Measurements from ENCODE around the gene WTAP.
"Not testable (repeated sequence)": the region's sequence is repeated elsewhere in the genome, so short reads cannot be mapped to it uniquely, and the experiment has no call there.

Gene WTAP

DNA sequence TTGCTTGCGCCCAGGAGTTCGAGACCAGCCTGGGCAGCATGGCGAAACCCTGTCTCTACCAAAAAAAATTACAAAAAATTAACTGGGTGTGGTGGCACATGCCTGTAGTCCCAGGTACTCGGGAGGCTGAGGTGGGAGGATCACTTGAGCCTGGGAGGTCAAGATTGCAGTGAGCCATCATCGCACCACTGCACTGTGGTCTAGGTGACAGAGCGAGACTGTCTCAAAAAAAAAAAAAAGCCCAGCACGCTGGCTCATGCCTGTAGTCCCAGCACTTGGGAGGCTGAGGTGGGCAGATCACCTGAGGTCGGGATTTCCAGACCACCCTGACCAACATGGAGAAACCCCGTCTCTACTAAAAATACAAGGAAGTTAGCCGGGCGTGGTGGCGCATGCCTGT, 6.1 kb downstream of the WTAP start:
- Histone ChIP-seq H3K4me1 (ENCODE audit: control insufficient read depth, insufficient read depth, low read length) (peaks cover 13% of the 10 kb centered on the region), H3K36me3 (ENCODE audit: insufficient read depth, low read length) (peaks cover 19% of the 10 kb centered on the region)
- not testable (repeated sequence) for H3K4me2 ChIP-seq (ENCODE audit: low read length); H3K9me3 ChIP-seq (replicated peaks; ENCODE audit: low read length); H3K4me3 ChIP-seq (ENCODE audit: low read length); H3K9ac ChIP-seq (ENCODE audit: low read depth, low read length); H3K27me3 ChIP-seq (ENCODE audit: control insufficient read depth, insufficient read depth, low read length)

DNA sequence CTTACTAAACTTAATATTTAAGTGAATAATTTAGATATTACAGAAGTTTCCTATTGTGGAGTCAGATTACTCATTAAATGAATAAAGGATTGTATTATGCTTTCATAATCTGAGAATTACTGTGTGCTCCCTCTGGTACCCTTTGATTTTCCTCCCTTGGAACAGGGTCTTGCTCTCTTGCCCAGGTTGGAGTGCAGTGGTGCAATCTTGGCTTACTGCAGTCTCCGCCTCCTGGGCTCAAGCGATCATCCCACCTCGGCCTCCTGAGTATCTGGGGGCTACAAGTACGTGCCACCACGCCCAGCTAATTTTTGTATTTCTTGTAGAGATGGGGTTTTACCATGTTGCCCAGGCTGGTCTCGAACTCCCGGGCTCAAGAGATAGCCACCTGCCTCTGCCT, 9.6 kb downstream of the WTAP start:
- H3K4me3 ChIP-seq (ENCODE audit: low read length) = no peak overlapping the region
- H3K9ac ChIP-seq (ENCODE audit: low read depth, low read length) = no peak overlapping the region
- no peaks in the 10 kb centered on the region for H3K27me3 ChIP-seq (ENCODE audit: control insufficient read depth, insufficient read depth, low read length)
- H3K36me3 ChIP-seq (ENCODE audit: insufficient read depth, low read length) = peaks cover 50% of the 10 kb centered on the region
- no peak overlapping the region for H3K4me2 ChIP-seq (ENCODE audit: low read length)
- H3K9me3 ChIP-seq (replicated peaks; ENCODE audit: low read length) = no peaks in the 10 kb centered on the region
- H3K4me1 ChIP-seq (ENCODE audit: control insufficient read depth, insufficient read depth, low read length) = no peaks in the 10 kb centered on the region

DNA sequence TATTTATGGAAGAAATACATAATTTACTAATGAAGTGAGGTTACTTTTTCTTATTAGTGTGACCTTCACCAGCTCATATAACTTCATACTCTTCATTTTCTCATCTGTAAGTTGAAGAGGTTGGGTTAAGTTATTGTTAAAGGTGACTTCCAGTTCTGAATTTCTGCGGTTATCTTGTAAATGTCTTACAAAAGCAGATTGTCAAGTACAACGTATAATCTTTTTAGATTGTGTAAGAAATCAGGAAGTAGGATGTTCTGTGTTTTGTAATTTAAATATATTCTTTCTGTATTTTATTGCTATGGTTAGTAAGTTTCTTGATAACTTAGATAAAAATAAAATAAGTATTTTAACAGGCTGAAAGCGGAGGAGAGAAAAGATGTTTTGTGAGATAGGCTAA, 12.0 kb downstream of the WTAP start:
- Histone ChIP-seq H3K4me3 (ENCODE audit: low read length) (no peak overlapping the region), H3K36me3 (ENCODE audit: insufficient read depth, low read length) (peaks cover 70% of the 10 kb centered on the region), H3K4me1 (ENCODE audit: control insufficient read depth, insufficient read depth, low read length) (no peaks in the 10 kb centered on the region), H3K9ac (ENCODE audit: low read depth, low read length) (no peak overlapping the region), H3K4me2 (ENCODE audit: low read length) (no peak overlapping the region), H3K9me3 (replicated peaks; ENCODE audit: low read length) (no peaks in the 10 kb centered on the region), H3K27me3 (ENCODE audit: control insufficient read depth, insufficient read depth, low read length) (no peaks in the 10 kb centered on the region)

DNA sequence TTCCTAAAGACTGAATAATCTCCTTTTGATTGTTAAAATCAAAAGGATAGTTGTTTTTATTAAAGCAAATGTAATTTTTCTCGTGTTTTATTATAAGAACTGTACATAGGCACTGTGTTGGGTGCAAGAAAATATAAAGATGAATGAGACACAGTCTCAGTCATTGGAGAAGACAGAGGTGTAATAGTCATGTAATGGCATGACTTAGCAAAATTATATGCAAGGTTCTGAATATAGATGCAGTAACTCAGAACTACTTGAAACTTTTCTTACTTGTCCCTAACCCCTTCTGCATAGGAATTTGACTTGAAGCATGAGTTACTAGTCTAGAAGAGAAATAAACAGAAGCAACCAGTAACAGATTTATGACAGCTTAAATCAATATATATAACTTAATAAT, 14.9 kb downstream of the WTAP start:
- Histone ChIP-seq H3K4me2 (ENCODE audit: low read length) (no peak overlapping the region), H3K9me3 (replicated peaks; ENCODE audit: low read length) (no peaks in the 10 kb centered on the region), H3K36me3 (ENCODE audit: insufficient read depth, low read length) (peaks cover 94% of the 10 kb centered on the region), H3K4me1 (ENCODE audit: control insufficient read depth, insufficient read depth, low read length) (no peaks in the 10 kb centered on the region), H3K9ac (ENCODE audit: low read depth, low read length) (no peak overlapping the region), H3K27me3 (ENCODE audit: control insufficient read depth, insufficient read depth, low read length) (no peaks in the 10 kb centered on the region), H3K4me3 (ENCODE audit: low read length) (no peak overlapping the region)

DNA sequence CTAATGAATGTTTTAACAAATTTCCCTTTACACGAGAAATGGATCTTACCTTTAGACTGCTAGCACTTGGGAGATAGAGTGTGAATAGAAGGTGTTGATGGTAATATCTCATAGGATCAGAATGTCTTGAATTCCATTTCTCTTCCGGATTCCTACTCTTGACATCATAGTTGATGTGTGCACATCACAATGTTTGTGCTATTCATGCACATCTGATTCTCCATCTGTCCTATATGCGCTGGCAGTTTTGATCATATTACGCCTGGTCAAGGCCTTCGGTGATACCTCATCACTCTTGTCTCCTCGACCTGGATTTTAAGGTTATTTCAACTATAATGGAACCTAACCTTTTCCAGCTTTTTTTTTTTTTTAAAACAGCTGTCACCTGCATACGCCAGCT, 17.8 kb downstream of the WTAP start:
- Histone ChIP-seq H3K4me1 (ENCODE audit: control insufficient read depth, insufficient read depth, low read length) (no peaks in the 10 kb centered on the region), H3K27me3 (ENCODE audit: control insufficient read depth, insufficient read depth, low read length) (no peaks in the 10 kb centered on the region), H3K4me3 (ENCODE audit: low read length) (no peak overlapping the region), H3K9me3 (replicated peaks; ENCODE audit: low read length) (no peaks in the 10 kb centered on the region), H3K9ac (ENCODE audit: low read depth, low read length) (no peak overlapping the region), H3K36me3 (ENCODE audit: insufficient read depth, low read length) (peaks cover 88% of the 10 kb centered on the region), H3K4me2 (ENCODE audit: low read length) (no peak overlapping the region)

DNA sequence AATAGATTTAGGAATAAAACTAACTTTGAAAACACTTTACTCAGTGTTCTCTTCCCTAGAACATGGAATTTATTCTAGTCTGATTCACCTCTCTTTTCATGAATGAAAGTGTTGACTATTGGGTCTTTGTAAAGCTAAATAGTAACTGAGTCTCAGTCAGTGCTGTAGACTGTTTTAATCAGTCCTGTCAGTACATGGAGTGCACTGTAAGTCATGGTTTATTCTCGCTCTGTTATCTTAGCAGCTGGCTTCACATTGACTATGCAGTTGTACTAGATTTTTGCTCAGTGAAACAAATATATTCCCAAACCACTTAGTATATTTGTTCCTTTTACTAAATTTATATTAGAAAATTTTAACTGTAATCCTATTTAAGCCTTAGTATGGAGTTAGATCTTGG, 19.5 kb downstream of the WTAP start:
- H3K36me3 ChIP-seq (ENCODE audit: insufficient read depth, low read length) = peaks cover 91% of the 10 kb centered on the region
- no peaks in the 10 kb centered on the region for H3K27me3 ChIP-seq (ENCODE audit: control insufficient read depth, insufficient read depth, low read length)

DNA sequence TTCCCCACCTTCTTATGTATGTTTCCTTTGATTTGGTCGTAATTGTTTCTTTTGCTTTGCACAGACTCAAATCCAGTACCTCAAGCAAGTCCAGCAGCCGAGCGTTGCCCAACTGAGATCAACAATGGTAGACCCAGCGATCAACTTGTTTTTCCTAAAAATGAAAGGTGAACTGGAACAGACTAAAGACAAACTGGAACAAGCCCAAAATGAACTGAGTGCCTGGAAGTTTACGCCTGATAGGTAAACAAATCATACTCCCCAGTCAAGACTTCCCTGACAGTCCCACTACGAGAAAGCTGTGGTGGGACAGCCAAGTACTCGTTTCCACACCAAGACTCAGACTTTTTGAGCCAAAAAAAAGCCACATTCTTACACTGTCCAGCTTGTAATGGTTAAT, 20.8 kb downstream of the WTAP start:
- not testable (repeated sequence) for H3K4me1 ChIP-seq (ENCODE audit: control insufficient read depth, insufficient read depth, low read length); H3K27me3 ChIP-seq (ENCODE audit: control insufficient read depth, insufficient read depth, low read length); H3K9ac ChIP-seq (ENCODE audit: low read depth, low read length); H3K9me3 ChIP-seq (replicated peaks; ENCODE audit: low read length); H3K4me3 ChIP-seq (ENCODE audit: low read length); H3K4me2 ChIP-seq (ENCODE audit: low read length)
- peaks cover 93% of the 10 kb centered on the region for H3K36me3 ChIP-seq (ENCODE audit: insufficient read depth, low read length)

More for the DNA sequence above, 19.5 kb downstream of the WTAP start:
- Histone ChIP-seq H3K4me1 (ENCODE audit: control insufficient read depth, insufficient read depth, low read length) (no peaks in the 10 kb centered on the region), H3K9me3 (replicated peaks; ENCODE audit: low read length) (no peaks in the 10 kb centered on the region), H3K4me3 (ENCODE audit: low read length) (no peak overlapping the region), H3K9ac (ENCODE audit: low read depth, low read length) (no peak overlapping the region), H3K4me2 (ENCODE audit: low read length) (no peak overlapping the region)

DNA sequence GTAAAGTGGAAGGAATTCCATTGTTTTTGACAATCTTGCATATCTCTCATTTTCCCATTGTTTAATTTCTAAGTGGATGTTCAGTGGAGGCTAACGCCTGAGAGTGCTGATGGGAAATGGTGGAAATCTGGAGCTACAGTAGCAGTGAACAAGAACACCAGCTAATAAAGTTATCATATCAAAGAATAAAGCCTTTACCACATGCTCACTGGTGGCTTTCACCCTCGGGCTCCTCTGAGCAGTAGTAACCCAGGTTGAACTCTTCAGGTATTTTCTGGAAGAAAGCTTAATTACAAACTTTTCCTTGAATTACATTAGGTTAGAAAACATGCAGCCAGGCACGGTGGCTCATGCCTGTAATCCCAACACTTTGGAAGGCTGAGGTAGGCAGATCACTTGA, 24.1 kb downstream of the WTAP start:
- no peaks in the 10 kb centered on the region for H3K27me3 ChIP-seq (ENCODE audit: control insufficient read depth, insufficient read depth, low read length)
- peaks cover 90% of the 10 kb centered on the region for H3K36me3 ChIP-seq (ENCODE audit: insufficient read depth, low read length)

DNA sequence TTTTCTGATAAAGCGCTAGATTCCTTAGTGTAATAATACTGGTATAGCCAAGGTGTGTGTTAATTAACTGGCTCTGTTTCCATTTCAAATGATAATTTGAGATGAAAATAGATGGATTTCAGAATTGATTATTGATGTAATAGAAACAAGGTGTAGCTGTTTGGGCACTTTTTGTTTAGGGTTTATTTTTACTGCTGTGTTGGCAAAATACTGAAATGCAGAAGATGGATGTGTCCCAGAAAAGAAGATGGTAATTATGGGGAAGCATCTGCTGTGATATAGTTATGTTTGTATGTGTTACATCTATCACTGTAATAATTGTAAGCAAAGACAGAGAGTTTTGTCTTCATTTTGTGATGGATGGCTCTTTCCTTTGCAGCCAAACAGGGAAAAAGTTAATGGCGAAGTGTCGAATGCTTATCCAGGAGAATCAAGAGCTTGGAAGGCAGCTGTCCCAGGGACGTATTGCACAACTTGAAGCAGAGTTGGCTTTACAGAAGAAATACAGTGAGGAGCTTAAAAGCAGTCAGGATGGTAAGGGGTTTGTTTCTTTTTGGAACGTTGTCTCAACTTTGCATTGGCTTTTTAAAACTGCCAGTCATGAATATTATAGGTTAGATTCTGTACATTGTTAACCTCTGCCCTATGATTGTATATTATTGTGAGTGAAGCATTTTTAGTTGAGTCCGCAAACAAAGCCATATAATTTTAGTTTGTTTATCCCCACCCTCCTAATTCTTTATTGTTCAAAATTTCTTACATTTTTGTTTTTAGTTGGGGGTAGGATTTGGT, 26.0 kb downstream of the WTAP start:
- Histone ChIP-seq H3K4me1 (ENCODE audit: control insufficient read depth, insufficient read depth, low read length) (peaks cover 7% of the 10 kb centered on the region), H3K4me3 (ENCODE audit: low read length) (no peak overlapping the region), H3K9ac (ENCODE audit: low read depth, low read length) (no peak overlapping the region), H3K27me3 (ENCODE audit: control insufficient read depth, insufficient read depth, low read length) (no peaks in the 10 kb centered on the region), H3K4me2 (ENCODE audit: low read length) (no peak overlapping the region), H3K36me3 (ENCODE audit: insufficient read depth, low read length) (peaks cover 88% of the 10 kb centered on the region), H3K9me3 (replicated peaks; ENCODE audit: low read length) (no peaks in the 10 kb centered on the region)

More for the DNA sequence above, 24.1 kb downstream of the WTAP start:
- Histone ChIP-seq H3K4me3 (ENCODE audit: low read length) (no peak overlapping the region), H3K4me2 (ENCODE audit: low read length) (no peak overlapping the region), H3K9ac (ENCODE audit: low read depth, low read length) (no peak overlapping the region), H3K4me1 (ENCODE audit: control insufficient read depth, insufficient read depth, low read length) (peaks cover 6% of the 10 kb centered on the region), H3K9me3 (replicated peaks; ENCODE audit: low read length) (no peaks in the 10 kb centered on the region)

DNA sequence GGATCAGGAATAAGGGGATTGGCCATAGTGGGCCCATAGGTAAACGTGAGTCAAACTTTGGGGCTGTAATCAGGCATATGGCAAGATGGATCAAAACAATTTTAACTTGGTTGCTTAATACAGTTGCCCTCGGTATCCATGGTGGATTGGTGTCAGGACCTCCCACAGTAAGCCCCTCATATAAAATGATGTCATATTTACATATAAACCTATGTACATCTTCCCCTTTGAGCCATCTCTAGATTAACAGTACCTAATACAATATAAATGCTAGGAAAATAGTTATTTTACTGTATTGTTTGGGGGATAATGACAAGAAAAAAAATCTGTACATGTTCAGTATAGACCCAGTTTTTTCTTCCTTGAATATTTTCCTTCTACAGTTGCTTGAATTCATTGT, 27.1 kb downstream of the WTAP start:
- H3K36me3 ChIP-seq (ENCODE audit: insufficient read depth, low read length) = peaks cover 88% of the 10 kb centered on the region
- no peak overlapping the region for H3K9ac ChIP-seq (ENCODE audit: low read depth, low read length)
- no peak overlapping the region for H3K4me3 ChIP-seq (ENCODE audit: low read length)
- no peaks in the 10 kb centered on the region for H3K27me3 ChIP-seq (ENCODE audit: control insufficient read depth, insufficient read depth, low read length)
- H3K4me2 ChIP-seq (ENCODE audit: low read length) = no peak overlapping the region
- H3K4me1 ChIP-seq (ENCODE audit: control insufficient read depth, insufficient read depth, low read length) = peaks cover 13% of the 10 kb centered on the region
- no peaks in the 10 kb centered on the region for H3K9me3 ChIP-seq (replicated peaks; ENCODE audit: low read length)

DNA sequence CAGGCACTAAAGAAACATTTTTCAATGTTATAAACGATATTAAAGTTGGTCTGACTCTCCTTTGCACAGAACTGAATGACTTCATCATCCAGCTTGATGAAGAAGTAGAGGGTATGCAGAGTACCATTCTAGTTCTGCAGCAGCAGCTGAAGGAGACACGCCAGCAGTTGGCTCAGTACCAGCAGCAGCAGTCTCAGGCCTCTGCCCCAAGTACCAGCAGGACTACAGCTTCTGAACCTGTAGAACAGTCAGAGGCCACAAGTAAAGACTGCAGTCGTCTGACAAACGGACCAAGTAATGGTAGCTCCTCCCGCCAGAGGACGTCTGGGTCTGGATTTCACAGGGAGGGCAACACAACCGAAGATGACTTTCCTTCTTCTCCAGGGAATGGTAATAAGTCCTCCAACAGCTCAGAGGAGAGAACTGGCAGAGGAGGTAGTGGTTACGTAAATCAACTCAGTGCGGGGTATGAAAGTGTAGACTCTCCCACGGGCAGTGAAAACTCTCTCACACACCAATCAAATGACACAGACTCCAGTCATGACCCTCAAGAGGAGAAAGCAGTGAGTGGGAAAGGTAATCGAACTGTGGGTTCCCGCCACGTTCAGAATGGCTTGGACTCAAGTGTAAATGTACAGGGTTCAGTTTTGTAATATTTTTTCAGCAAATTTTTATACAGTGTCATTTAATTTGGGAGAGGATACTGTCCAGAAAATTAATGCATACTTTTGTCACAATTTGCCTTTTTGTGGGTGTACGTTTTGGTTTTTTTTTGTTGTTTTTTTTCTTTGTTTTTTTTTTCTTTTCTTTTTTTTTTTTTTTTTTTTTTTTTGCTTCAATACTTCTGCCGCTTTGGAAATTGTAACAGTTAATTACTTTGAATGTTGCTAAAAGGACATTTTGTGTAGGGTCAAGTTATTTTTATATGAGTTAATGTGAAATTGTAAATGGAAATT, 27.9 kb downstream of the WTAP start:
- Histone ChIP-seq H3K36me3 (ENCODE audit: insufficient read depth, low read length) (peaks cover 86% of the 10 kb centered on the region), H3K27me3 (ENCODE audit: control insufficient read depth, insufficient read depth, low read length) (no peaks in the 10 kb centered on the region), H3K9ac (ENCODE audit: low read depth, low read length) (no peak overlapping the region)

More for the DNA sequence above, 27.9 kb downstream of the WTAP start:
- H3K4me3 ChIP-seq (ENCODE audit: low read length) = no peak overlapping the region
- peaks cover 18% of the 10 kb centered on the region for H3K4me1 ChIP-seq (ENCODE audit: control insufficient read depth, insufficient read depth, low read length)
- no peak overlapping the region for H3K4me2 ChIP-seq (ENCODE audit: low read length)
- no peaks in the 10 kb centered on the region for H3K9me3 ChIP-seq (replicated peaks; ENCODE audit: low read length)
